ENCODE measurements around the gene DOLPP1. TPM values are rescaled to one million over a fixed set of nuclear protein-coding genes. Genes with fewer than 3 reads are reported as not detected.
"Not testable (repeated sequence)": the region's sequence is repeated elsewhere in the genome, so short reads cannot be mapped to it uniquely, and the experiment has no call there.

The DOLPP1 gene
- total RNA-seq, 1 donor = 12.4 TPM

GRCh38 chr9:129110740-129111527 lies 30.0 kb downstream of the DOLPP1 start, which contains the start of the genes CRAT and PTPA:
TSS of gene CRAT (minus strand) at chr9:129110793. CDS start at chr9:129110509, 284 bp downstream.
TSS of gene PTPA (plus strand) at chr9:129111415. CDS start at chr9:129111601, 186 bp downstream.
- peak within 1 kb of the TSS; percentile 88 for H3K4me3 ChIP-seq (ENCODE audit: low read depth, low read length)
- peak; percentile 92 for DNase-seq (ENCODE audit: low read depth)
- no peak for TF ChIP-seq CTCF (IDR thresholded peaks at IDR 0.05; ENCODE audit: insufficient read depth, low read length)

- TF ChIP-seq CTCF (IDR thresholded peaks at IDR 0.05; ENCODE audit: insufficient read depth, low read length) = no peak
- peak overlapping the region; percentile 88 for H3K4me3 ChIP-seq (ENCODE audit: low read depth, low read length)
- peak; percentile 52 for DNase-seq (ENCODE audit: low read depth)
These were observed 30.7 kb downstream of the DOLPP1 start for GRCh38 chr9:129111528-129112151.

GRCh38 chr9:129112526-129112925 lies 31.6 kb downstream of the DOLPP1 start:
- DNase-seq (ENCODE audit: low read depth) = not testable (repeated sequence)
- H3K4me3 ChIP-seq (ENCODE audit: low read depth, low read length) = peak overlapping the region; percentile 88

- no peak overlapping the region for H3K4me3 ChIP-seq (ENCODE audit: low read depth, low read length)
- no peak for DNase-seq (ENCODE audit: low read depth)
- TF ChIP-seq CTCF (IDR thresholded peaks at IDR 0.05; ENCODE audit: insufficient read depth, low read length) = no peak
These were observed 32.9 kb downstream of the DOLPP1 start for GRCh38 chr9:129113645-129114304.

- no peak for DNase-seq (ENCODE audit: low read depth)
- no peak for TF ChIP-seq CTCF (IDR thresholded peaks at IDR 0.05; ENCODE audit: insufficient read depth, low read length)
- H3K4me3 ChIP-seq (ENCODE audit: low read depth, low read length) = no peak overlapping the region
These were observed 37.9 kb downstream of the DOLPP1 start for GRCh38 chr9:129118799-129119198.

- no peak overlapping the region for H3K4me3 ChIP-seq (ENCODE audit: low read depth, low read length)
- TF ChIP-seq CTCF (IDR thresholded peaks at IDR 0.05; ENCODE audit: insufficient read depth, low read length) = no peak
- DNase-seq (ENCODE audit: low read depth) = peak; percentile 33
These were observed 40.6 kb downstream of the DOLPP1 start for GRCh38 chr9:129121483-129121882.

- DNase-seq (ENCODE audit: low read depth) = no peak
- TF ChIP-seq CTCF (IDR thresholded peaks at IDR 0.05; ENCODE audit: insufficient read depth, low read length) = no peak
- H3K4me3 ChIP-seq (ENCODE audit: low read depth, low read length) = no peak overlapping the region
These were observed 41.2 kb downstream of the DOLPP1 start for GRCh38 chr9:129122133-129122532.

- not testable (repeated sequence) for H3K4me3 ChIP-seq (ENCODE audit: low read depth, low read length); DNase-seq (ENCODE audit: low read depth)
These were observed 42.1 kb downstream of the DOLPP1 start for GRCh38 chr9:129122976-129123375.
